Measurements from ENCODE around the gene NME3. TPM values are rescaled to one million over a fixed set of nuclear protein-coding genes. Genes with fewer than 3 reads are reported as not detected.

Gene NME3
- total RNA-seq, 2 donors from 2014 or later, result 68.1 to 165 TPM

- DNase-seq (ENCODE audit: low spot score) (no peak), ATAC-seq (ENCODE audit: insufficient number of reproducible peaks, low FRiP score, low read depth) (no peak)
- TF ChIP-seq CTCF (IDR thresholded peaks at IDR 0.05), result no peak
- no peaks in the 10 kb centered on the region for H3K27me3 ChIP-seq (replicated peaks; ENCODE audit: insufficient read depth)
- H3K27ac ChIP-seq, result no peak overlapping the region
- no peak overlapping the region for H3K4me3 ChIP-seq
- H3K4me1 ChIP-seq (ENCODE audit: control insufficient read depth in 1 of 2, low read depth in 2 of 2), result no peaks in the 10 kb centered on the region
- peaks cover 67% of the 10 kb centered on the region for H3K36me3 ChIP-seq
- H3K9me3 ChIP-seq, result no peaks in the 10 kb centered on the region
Measured at GRCh38 chr16:1760911-1761310, 10.4 kb downstream of the NME3 start.

GRCh38 chr16:1759511-1759910 lies 11.8 kb downstream of the NME3 start:
- H3K27ac ChIP-seq, result no peak overlapping the region
- H3K4me1 ChIP-seq (ENCODE audit: control insufficient read depth in 1 of 2, low read depth in 2 of 2), result no peaks in the 10 kb centered on the region
- H3K36me3 ChIP-seq, result peaks cover 55% of the 10 kb centered on the region
- no peaks in the 10 kb centered on the region for H3K9me3 ChIP-seq
- DNase-seq (ENCODE audit: low spot score) (no peak), ATAC-seq (ENCODE audit: insufficient number of reproducible peaks, low FRiP score, low read depth) (no peak)
- no peak for TF ChIP-seq CTCF (IDR thresholded peaks at IDR 0.05)
- H3K4me3 ChIP-seq, result no peak overlapping the region
- H3K27me3 ChIP-seq (replicated peaks; ENCODE audit: insufficient read depth), result no peaks in the 10 kb centered on the region

DNA sequence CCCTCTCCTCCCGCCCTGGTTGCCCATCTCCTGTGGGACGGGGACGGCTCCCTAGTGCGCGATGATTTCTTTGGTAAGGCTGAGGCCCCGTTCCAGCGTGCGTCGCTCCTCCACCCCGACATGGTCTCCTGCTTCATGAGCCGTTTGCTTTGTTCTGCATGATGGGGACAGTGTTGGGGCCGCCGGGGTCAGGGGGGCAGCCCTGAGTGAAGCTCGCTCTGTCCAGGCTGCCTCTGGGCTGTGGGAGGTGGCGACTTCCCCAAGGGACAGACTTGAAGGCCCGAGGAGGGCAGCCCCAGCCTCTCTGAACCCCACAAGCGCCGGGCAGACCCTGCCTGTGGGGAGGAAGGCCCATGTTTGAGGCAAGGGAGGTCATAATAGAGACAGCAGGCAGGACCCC lies 12.4 kb downstream of the NME3 start:
- ATAC-seq (ENCODE audit: insufficient number of reproducible peaks, low FRiP score, low read depth), result no peak
- TF ChIP-seq CTCF (IDR thresholded peaks at IDR 0.05), result no peak
- Histone ChIP-seq H3K9me3 (no peaks in the 10 kb centered on the region), H3K4me3 (no peak overlapping the region), H3K27me3 (replicated peaks; ENCODE audit: insufficient read depth) (no peaks in the 10 kb centered on the region), H3K27ac (no peak overlapping the region), H3K36me3 (peaks cover 50% of the 10 kb centered on the region), H3K4me1 (ENCODE audit: control insufficient read depth in 1 of 2, low read depth in 2 of 2) (no peaks in the 10 kb centered on the region)
- no peak for DNase-seq (ENCODE audit: low spot score)

DNA sequence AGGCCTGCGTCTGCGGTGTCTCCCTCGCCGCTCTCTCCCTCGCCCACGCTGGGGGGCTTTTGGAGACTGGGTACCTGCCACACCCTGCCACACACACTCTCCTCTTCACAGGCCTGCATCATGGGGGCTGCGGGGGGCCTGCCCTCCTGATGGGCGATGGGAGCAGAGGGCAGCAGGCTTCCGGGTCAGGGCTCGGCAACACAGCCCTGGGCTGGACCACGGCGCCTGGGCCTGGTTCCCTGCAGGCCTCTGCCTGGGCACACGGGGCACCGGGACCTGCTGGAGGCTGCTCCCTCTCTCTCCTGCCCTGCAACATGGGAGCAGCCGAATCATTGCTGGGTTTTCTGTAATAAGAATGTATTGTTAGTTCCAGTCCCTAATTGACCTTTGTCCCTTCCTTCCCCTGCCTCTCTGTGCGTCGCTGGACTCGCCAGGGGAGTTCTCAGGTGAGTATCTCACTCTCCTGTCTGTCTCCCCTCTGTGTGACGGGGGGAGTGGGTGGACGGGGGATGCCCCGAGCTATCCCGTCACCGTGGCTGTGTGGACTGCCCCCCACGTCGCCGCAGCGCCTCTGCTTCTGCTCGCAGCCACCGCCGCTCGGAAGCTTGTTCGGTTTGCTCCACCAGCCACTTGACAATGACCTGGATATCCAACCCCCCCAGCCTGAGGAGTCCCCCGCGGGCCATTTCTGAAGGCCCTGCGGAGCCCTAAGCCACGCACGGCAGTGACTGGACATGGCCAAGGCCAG lies 13.5 kb downstream of the NME3 start:
- peaks cover 46% of the 10 kb centered on the region for H3K36me3 ChIP-seq
- ATAC-seq (ENCODE audit: insufficient number of reproducible peaks, low FRiP score, low read depth), result no peak

GRCh38 chr16:1754204-1754603 lies 17.1 kb downstream of the NME3 start:
- H3K9me3 ChIP-seq, result no peaks in the 10 kb centered on the region
- peaks cover 45% of the 10 kb centered on the region for H3K36me3 ChIP-seq
- no peak overlapping the region for H3K4me3 ChIP-seq
- no peak overlapping the region for H3K27ac ChIP-seq
- DNase-seq (ENCODE audit: low spot score) (no peak), ATAC-seq (ENCODE audit: insufficient number of reproducible peaks, low FRiP score, low read depth) (no peak)
- no peaks in the 10 kb centered on the region for H3K4me1 ChIP-seq (ENCODE audit: control insufficient read depth in 1 of 2, low read depth in 2 of 2)
- H3K27me3 ChIP-seq (replicated peaks; ENCODE audit: insufficient read depth), result no peaks in the 10 kb centered on the region
- no peak for TF ChIP-seq CTCF (IDR thresholded peaks at IDR 0.05)

More for the DNA sequence above, 13.5 kb downstream of the NME3 start:
- H3K9me3 ChIP-seq, result no peaks in the 10 kb centered on the region
- H3K4me1 ChIP-seq (ENCODE audit: control insufficient read depth in 1 of 2, low read depth in 2 of 2), result no peaks in the 10 kb centered on the region
- TF ChIP-seq CTCF (IDR thresholded peaks at IDR 0.05), result no peak
- H3K4me3 ChIP-seq, result no peak overlapping the region
- no peak for DNase-seq (ENCODE audit: low spot score)
- no peaks in the 10 kb centered on the region for H3K27me3 ChIP-seq (replicated peaks; ENCODE audit: insufficient read depth)
- H3K27ac ChIP-seq, result no peak overlapping the region
